OCI-LY7 (cell line): Measurements from ENCODE around the gene PLXNA3.

Experiments used
- CTCF ChIP-seq: fragments of 200-600 bp; sonication (generic); conservative IDR thresholded peaks from 2 replicates; pipeline ENCODE4 v1.5.1; 2014; ENCODE audit warnings: mild to moderate bottlenecking, antibody characterized with exemption, low read length, moderate library complexity, mixed read lengths
- EZH2phosphoT487 ChIP-seq: fragments of 200-600 bp; sonication (generic); IDR thresholded peaks from 2 replicates; pipeline ENCODE4 v1.6.1; 2018; ENCODE audit warnings: low read depth, borderline replicate concordance, mild to moderate bottlenecking, mixed run types, antibody characterized with exemption, low read length, moderate library complexity, mixed read lengths

DNA sequence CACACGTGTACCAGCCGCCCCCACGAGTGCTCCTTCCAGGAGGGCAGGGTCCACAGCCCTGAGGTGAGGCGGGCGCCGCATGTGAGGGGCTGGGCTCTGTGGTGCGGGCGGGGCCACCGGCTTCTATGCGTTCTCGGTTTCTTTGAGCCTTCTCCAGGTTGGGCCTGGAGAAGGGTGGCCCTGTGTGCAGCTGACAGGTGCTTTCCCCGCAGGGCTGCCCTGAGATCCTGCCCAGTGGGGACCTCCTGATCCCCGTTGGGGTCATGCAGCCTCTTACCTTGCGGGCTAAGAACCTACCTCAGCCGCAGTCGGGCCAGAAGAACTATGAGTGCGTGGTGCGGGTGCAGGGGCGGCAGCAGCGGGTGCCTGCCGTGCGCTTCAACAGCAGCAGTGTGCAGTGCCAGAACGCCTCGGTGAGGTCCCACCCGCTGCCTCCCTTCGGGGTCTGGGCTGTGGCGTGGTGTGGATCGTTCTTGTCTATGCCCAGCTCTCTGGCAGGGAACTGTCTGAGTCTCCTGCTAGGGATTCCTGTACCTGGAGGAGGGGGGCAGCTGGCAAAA lies 6.8 kb downstream of the PLXNA3 start:
- TF ChIP-seq CTCF (no peak), EZH2phosphoT487 (no peak)
